ENCODE results near the gene MFAP2. TPM values are rescaled to one million over a fixed set of nuclear protein-coding genes. Genes with fewer than 3 reads are reported as not detected.

Gene MFAP2
- polyA plus RNA-seq, 3 donors: not detected

GRCh38 chr1:16927711-16928485 is 52.5 kb downstream of the MFAP2 start:
- H3K9ac ChIP-seq (ENCODE audit: insufficient read depth, low read length, poor library complexity, severe bottlenecking): no peak overlapping the region
- Mint-ChIP-seq H3K4me3 (no peak overlapping the region), H3K27me3 (ENCODE audit: low read depth in 3 of 3) (peaks cover 0 to 11% (median 1%) of the 10 kb centered on the region in 3 donors), H3K4me1 (peaks cover 5% of the 10 kb centered on the region), H3K9me3 (no peaks in the 10 kb centered on the region), H3K27ac (no peak overlapping the region), H3K36me3 (peaks cover 0 to 12% of the 10 kb centered on the region in 2 donors)
- no peaks in the 10 kb centered on the region for H3K27me3 ChIP-seq (ENCODE audit: control insufficient read depth in 2 of 2, insufficient read depth in 2 of 2, low read length in 2 of 2)
- no peak overlapping the region for H3K27ac ChIP-seq (ENCODE audit: low read depth in 1 of 2, low read length in 2 of 2)
- no peak overlapping the region for H3K4me2 ChIP-seq (replicated peaks; ENCODE audit: extremely low read depth, low read length, poor library complexity, severe bottlenecking)
- H2AFZ ChIP-seq (ENCODE audit: insufficient read depth, low read depth, low read length, poor library complexity, severe bottlenecking): no peak overlapping the region
- no peak overlapping the region for H3K4me3 ChIP-seq (replicated peaks in 1 of 3; ENCODE audit: low read depth in 2 of 3, low read length in 3 of 3)
- no peak for TF ChIP-seq CTCF (IDR thresholded peaks at IDR 0.05)
- H3K4me1 ChIP-seq (ENCODE audit: control insufficient read depth in 1 of 2, insufficient read depth in 2 of 2, low read length in 2 of 2): no peaks in the 10 kb centered on the region
- H3K79me2 ChIP-seq (ENCODE audit: insufficient read depth, low read length): no peaks in the 10 kb centered on the region
- no peaks in the 10 kb centered on the region for H3K36me3 ChIP-seq (replicated peaks in 1 of 2; ENCODE audit: control insufficient read depth in 1 of 2, insufficient read depth in 2 of 2, low read length in 2 of 2)
- H3K9me3 ChIP-seq (replicated peaks in 1 of 2; ENCODE audit: control insufficient read depth in 1 of 2, insufficient read depth in 1 of 2, low read length in 2 of 2): no peaks in the 10 kb centered on the region
- intact Hi-C loops (cut with micrococcal nuclease): no loop called here
- 65% methylated on average over 11 of the region's 13 CpGs for WGBS (ENCODE audit: insufficient coverage)
- no peak for DNase-seq
- no peaks in the 10 kb centered on the region for H4K20me1 ChIP-seq (ENCODE audit: insufficient read depth, low read length)

GRCh38 chr1:16927256-16927655 is 53.2 kb downstream of the MFAP2 start:
- Mint-ChIP-seq H3K27ac (no peak overlapping the region), H3K27me3 (ENCODE audit: low read depth in 3 of 3) (peaks cover 1 to 15% (median 4%) of the 10 kb centered on the region in 3 donors)
- intact Hi-C loops (cut with micrococcal nuclease): no loop called here

More at GRCh38 chr1:16927256-16927655, 53.2 kb downstream of the MFAP2 start:
- no peaks in the 10 kb centered on the region for H3K9me3 Mint-ChIP-seq
- H3K4me3 ChIP-seq (replicated peaks in 1 of 3; ENCODE audit: low read depth in 2 of 3, low read length in 3 of 3): no peak overlapping the region
- H3K9me3 ChIP-seq (replicated peaks in 1 of 2; ENCODE audit: control insufficient read depth in 1 of 2, insufficient read depth in 1 of 2, low read length in 2 of 2): no peaks in the 10 kb centered on the region
- no peak overlapping the region for H3K4me2 ChIP-seq (replicated peaks; ENCODE audit: extremely low read depth, low read length, poor library complexity, severe bottlenecking)
- no peaks in the 10 kb centered on the region for H4K20me1 ChIP-seq (ENCODE audit: insufficient read depth, low read length)
- no peaks in the 10 kb centered on the region for H3K4me1 ChIP-seq (ENCODE audit: control insufficient read depth in 1 of 2, insufficient read depth in 2 of 2, low read length in 2 of 2)
- no peaks in the 10 kb centered on the region for H3K79me2 ChIP-seq (ENCODE audit: insufficient read depth, low read length)
- H3K27ac ChIP-seq (ENCODE audit: low read depth in 1 of 2, low read length in 2 of 2): no peak overlapping the region
- no peak overlapping the region for H2AFZ ChIP-seq (ENCODE audit: insufficient read depth, low read depth, low read length, poor library complexity, severe bottlenecking)
- H3K9ac ChIP-seq (ENCODE audit: insufficient read depth, low read length, poor library complexity, severe bottlenecking): no peak overlapping the region
- DNase-seq: no peak
- peaks cover 5% of the 10 kb centered on the region for H3K4me1 Mint-ChIP-seq
- H3K4me3 Mint-ChIP-seq: no peak overlapping the region
- H3K36me3 Mint-ChIP-seq: peaks cover 0 to 10% of the 10 kb centered on the region in 2 donors
- 94% methylated on average over 14 of the region's 14 CpGs for WGBS (ENCODE audit: insufficient coverage)
- H3K27me3 ChIP-seq (ENCODE audit: control insufficient read depth in 2 of 2, insufficient read depth in 2 of 2, low read length in 2 of 2): no peaks in the 10 kb centered on the region
- TF ChIP-seq CTCF (IDR thresholded peaks at IDR 0.05): no peak
- H3K36me3 ChIP-seq (replicated peaks in 1 of 2; ENCODE audit: control insufficient read depth in 1 of 2, insufficient read depth in 2 of 2, low read length in 2 of 2): no peaks in the 10 kb centered on the region
